Mucosa of rectum (tissue), 2 donors: ENCODE results near the gene RAD51B.
A peak's percentile ranks its signal among the peaks of the same experiment; 100 is the strongest.

Experiments
- H3K27ac ChIP-seq, 2 donors: one replicate each; pipeline ENCODE4 v1.7.0; 2013; ENCODE audit warnings: inconsistent platforms in 2 of 2, low read depth in 2 of 2, low read length in 2 of 2
- H3K27me3 ChIP-seq, 2 donors: one replicate each; pipeline ENCODE4 v1.7.0; 2013; ENCODE audit warnings: low read length in 2 of 2; ENCODE audit not compliant: control insufficient read depth in 2 of 2, insufficient read depth in 2 of 2
- H3K36me3 ChIP-seq, 2 donors: one replicate each; pipeline ENCODE4 v1.7.0; 2013; ENCODE audit warnings: low read length in 2 of 2; ENCODE audit not compliant: control insufficient read depth in 2 of 2, insufficient read depth in 2 of 2
- H3K4me1 ChIP-seq, 2 donors: one replicate each; pipeline ENCODE4 v1.7.0; 2013; ENCODE audit warnings: low read length in 2 of 2, mild to moderate bottlenecking in 1 of 2; ENCODE audit not compliant: control insufficient read depth in 2 of 2, insufficient read depth in 2 of 2
- H3K4me3 ChIP-seq, 2 donors: one replicate each; pipeline ENCODE4 v1.7.0; 2013; ENCODE audit warnings: low read length in 2 of 2
- H3K9ac ChIP-seq, 2 donors: one replicate each; pipeline ENCODE4 v1.7.0; 2013; ENCODE audit warnings: low read length in 2 of 2, low read depth in 1 of 2, mild to moderate bottlenecking in 1 of 2
- H3K9me3 ChIP-seq, 2 donors: one replicate each; pipeline ENCODE4 v1.7.0; 2013; ENCODE audit warnings: low read length in 2 of 2; ENCODE audit not compliant: control insufficient read depth in 2 of 2
- donor health status: healthy.
- donor health status: Normal muscosa, but diverticular disease.

The RAD51B gene

GRCh38 chr14:68633131-68633991 is 813.8 kb downstream of the RAD51B start:
- Histone ChIP-seq H3K9ac (peak overlapping the region in 1 of 2 donors; percentile 22), H3K4me3 (no peak overlapping the region), H3K36me3 (no peaks in the 10 kb centered on the region), H3K27me3 (no peaks in the 10 kb centered on the region), H3K4me1 (peaks cover 12 to 15% of the 10 kb centered on the region in 2 donors), H3K27ac (peak overlapping the region; percentile 61 to 69), H3K9me3 (no peaks in the 10 kb centered on the region)

- no peak overlapping the region for H3K9ac ChIP-seq
- H3K36me3 ChIP-seq = no peaks in the 10 kb centered on the region
- H3K27ac ChIP-seq = peak overlapping the region in 1 of 2 donors; percentile 69
- H3K9me3 ChIP-seq = no peaks in the 10 kb centered on the region
- no peaks in the 10 kb centered on the region for H3K27me3 ChIP-seq
- H3K4me1 ChIP-seq = peaks cover 17 to 18% of the 10 kb centered on the region in 2 donors
- H3K4me3 ChIP-seq = no peak overlapping the region
These were observed 814.8 kb downstream of the RAD51B start for GRCh38 chr14:68634332-68634731.

GRCh38 chr14:68634874-68635595 is 815.5 kb downstream of the RAD51B start:
- H3K36me3 ChIP-seq = no peaks in the 10 kb centered on the region
- H3K27ac ChIP-seq = peak overlapping the region in 1 of 2 donors; percentile 19
- no peaks in the 10 kb centered on the region for H3K27me3 ChIP-seq
- no peaks in the 10 kb centered on the region for H3K9me3 ChIP-seq
- no peak overlapping the region for H3K4me3 ChIP-seq
- no peak overlapping the region for H3K9ac ChIP-seq
- peaks cover 14 to 18% of the 10 kb centered on the region in 2 donors for H3K4me1 ChIP-seq

GRCh38 chr14:68636597-68636996 is 817.0 kb downstream of the RAD51B start:
- Histone ChIP-seq H3K4me1 (peaks cover 14 to 18% of the 10 kb centered on the region in 2 donors), H3K36me3 (no peaks in the 10 kb centered on the region), H3K9me3 (no peaks in the 10 kb centered on the region), H3K4me3 (no peak overlapping the region), H3K27ac (peak overlapping the region; percentile 49 to 67), H3K27me3 (no peaks in the 10 kb centered on the region), H3K9ac (no peak overlapping the region)

GRCh38 chr14:68637106-68638021 is 817.8 kb downstream of the RAD51B start:
- no peak overlapping the region for H3K9ac ChIP-seq
- no peak overlapping the region for H3K4me3 ChIP-seq
- H3K27me3 ChIP-seq = no peaks in the 10 kb centered on the region

GRCh38 chr14:68638141-68638999 is 818.8 kb downstream of the RAD51B start:
- Histone ChIP-seq H3K4me3 (no peak overlapping the region), H3K27ac (peak overlapping the region; percentile 62 to 67), H3K4me1 (peaks cover 10 to 18% of the 10 kb centered on the region in 2 donors), H3K9ac (no peak overlapping the region), H3K9me3 (no peaks in the 10 kb centered on the region), H3K27me3 (no peaks in the 10 kb centered on the region), H3K36me3 (no peaks in the 10 kb centered on the region)

More at GRCh38 chr14:68637106-68638021, 817.8 kb downstream of the RAD51B start:
- Histone ChIP-seq H3K36me3 (no peaks in the 10 kb centered on the region), H3K4me1 (peaks cover 14 to 18% of the 10 kb centered on the region in 2 donors), H3K9me3 (no peaks in the 10 kb centered on the region), H3K27ac (peak overlapping the region; percentile 62 to 67)

GRCh38 chr14:68639000-68639757 is 819.6 kb downstream of the RAD51B start:
- no peaks in the 10 kb centered on the region for H3K9me3 ChIP-seq
- H3K4me3 ChIP-seq = no peak overlapping the region
- no peak overlapping the region for H3K9ac ChIP-seq
- peak overlapping the region; percentile 62 to 67 for H3K27ac ChIP-seq
- H3K36me3 ChIP-seq = no peaks in the 10 kb centered on the region
- peaks cover 9 to 10% of the 10 kb centered on the region in 2 donors for H3K4me1 ChIP-seq
- H3K27me3 ChIP-seq = no peaks in the 10 kb centered on the region

GRCh38 chr14:68639758-68640574 is 820.4 kb downstream of the RAD51B start:
- Histone ChIP-seq H3K4me3 (no peak overlapping the region), H3K4me1 (peaks cover 7 to 9% of the 10 kb centered on the region in 2 donors), H3K9ac (no peak overlapping the region), H3K36me3 (no peaks in the 10 kb centered on the region), H3K27me3 (no peaks in the 10 kb centered on the region), H3K27ac (peak overlapping the region; percentile 62 to 67), H3K9me3 (no peaks in the 10 kb centered on the region)
